GM23338 (cell line): Measurements from ENCODE around the gene DMD. TPM values are rescaled to one million over a fixed set of nuclear protein-coding genes. Genes with fewer than 3 reads are reported as not detected.

Source experiments
- ATAC-seq: fragments of 200-7000 bp; cut with Tn5 transposase; 3 replicates; pipeline ENCODE4 v1.9.1; 2020
- DNase-seq: peaks from one replicate; pipeline ENCODE4 v3.0.0-alpha.2; 2015; ENCODE audit warnings: low spot score
- H2AFZ ChIP-seq: fragments of 200-600 bp; sonication (generic); 2 replicates; pipeline ENCODE4 v1.8.0; 2016; ENCODE audit warnings: antibody characterized with exemption, mild to moderate bottlenecking, moderate library complexity
- H3F3A ChIP-seq: fragments of 200-600 bp; sonication (generic); replicated peaks from 2 replicates; pipeline ENCODE4 v1.8.0; 2017; ENCODE audit warnings: antibody characterized with exemption, mixed run types, low read depth
- H3K27ac ChIP-seq: fragments of 200-600 bp; sonication (generic); 2 replicates; pipeline ENCODE4 v1.6.1; 2016; ENCODE audit warnings: low read depth
- H3K27me3 ChIP-seq: fragments of 200-600 bp; sonication (generic); 2 replicates; pipeline ENCODE4 v1.8.0; 2016; ENCODE audit warnings: mild to moderate bottlenecking, mixed run types, moderate library complexity; ENCODE audit not compliant: insufficient read depth
- H3K36me3 ChIP-seq: fragments of 200-600 bp; sonication (generic); 2 replicates; pipeline ENCODE4 v1.8.0; 2016; ENCODE audit warnings: mild to moderate bottlenecking; ENCODE audit not compliant: insufficient read depth
- H3K4me1 ChIP-seq: fragments of 200-600 bp; sonication (generic); 2 replicates; pipeline ENCODE4 v1.8.0; 2016; ENCODE audit warnings: mild to moderate bottlenecking, moderate library complexity; ENCODE audit not compliant: insufficient read depth
- H3K4me2 ChIP-seq: fragments of 200-600 bp; sonication (generic); 2 replicates; pipeline ENCODE4 v1.7.1; 2017; ENCODE audit warnings: mixed run types
- H3K4me3 ChIP-seq: fragments of 200-600 bp; sonication (generic); 2 replicates; pipeline ENCODE4 v1.6.1; 2016; ENCODE audit warnings: mixed run types
- H3K79me2 ChIP-seq: fragments of 200-600 bp; sonication (generic); replicated peaks from 2 replicates; pipeline ENCODE4 v1.8.0; 2017; ENCODE audit warnings: mild to moderate bottlenecking; ENCODE audit not compliant: insufficient read depth
- H3K9me2 ChIP-seq: fragments of 200-600 bp; sonication (generic); 2 replicates; pipeline ENCODE4 v1.8.0; 2017; ENCODE audit not compliant: insufficient read depth
- H4K20me1 ChIP-seq: fragments of 200-600 bp; sonication (generic); replicated peaks from 2 replicates; pipeline ENCODE4 v1.8.0; 2017; ENCODE audit warnings: mild to moderate bottlenecking; ENCODE audit not compliant: insufficient read depth
- H3K27ac Mint-ChIP-seq: 2 replicates; pipeline ENCODE4 v1.8.0; 2020; ENCODE audit warnings: inconsistent platforms, mild to moderate bottlenecking, moderate library complexity, mixed read lengths
- H3K27me3 Mint-ChIP-seq: 3 replicates; pipeline ENCODE4 v1.8.0; 2022; ENCODE audit warnings: low read depth, mild to moderate bottlenecking, moderate library complexity, mixed read lengths, inconsistent platforms; ENCODE audit not compliant: insufficient read depth, poor library complexity
- H3K36me3 Mint-ChIP-seq: 3 replicates; pipeline ENCODE4 v1.8.0; 2021; ENCODE audit warnings: low read depth, mild to moderate bottlenecking, inconsistent platforms, moderate library complexity, mixed read lengths
- H3K4me1 Mint-ChIP-seq: 3 replicates; pipeline ENCODE4 v1.8.0; 2020; ENCODE audit warnings: mild to moderate bottlenecking, inconsistent platforms, mixed read lengths
- H3K4me3 Mint-ChIP-seq: 3 replicates; pipeline ENCODE4 v1.8.0; 2021; ENCODE audit warnings: moderate library complexity, mild to moderate bottlenecking, inconsistent platforms, mixed read lengths
- H3K9me3 Mint-ChIP-seq: 3 replicates; pipeline ENCODE4 v1.8.0; 2020; ENCODE audit warnings: moderate library complexity, mild to moderate bottlenecking, inconsistent platforms, mixed read lengths
- EZH2 ChIP-seq: fragments of 200-600 bp; sonication (generic); IDR thresholded peaks from one replicate; pipeline ENCODE4 v1.8.0; 2017; ENCODE audit warnings: antibody characterized with exemption, mild to moderate bottlenecking, low read depth; ENCODE audit not compliant: unreplicated experiment
- STAT1 ChIP-seq: IDR thresholded peaks from one replicate; pipeline ENCODE4 v1.6.1; 2016; ENCODE audit warnings: antibody characterized with exemption; ENCODE audit not compliant: unreplicated experiment
- ZNF114 ChIP-seq: fragments of 250-450 bp; sonication (Bioruptor Pico); IDR thresholded peaks from 2 replicates; pipeline ENCODE4 v1.5.0; 2020; ENCODE audit warnings: mild to moderate bottlenecking, moderate library complexity
- ZNF331 ChIP-seq: fragments of 250-450 bp; sonication (Bioruptor Pico); IDR thresholded peaks from 2 replicates; pipeline ENCODE4 v1.5.0; 2020; ENCODE audit warnings: low read depth, mild to moderate bottlenecking, moderate library complexity
- polyA plus RNA-seq: library from polyadenylated mRNA; unstranded; fragments of >200 nt; fragmentation: Nextera tagmentation; extraction: Ambion mirVana; gene quantifications from 2 replicates; pipeline ENCODE4 v1.2.1, GENCODE V29; 2016
- total RNA-seq: library from RNA; depleted of rRNA; stranded (reverse); fragments of >200 nt; shearing (Covaris generic); gene quantifications from 2 replicates; pipeline ENCODE4 v1.2.3, GENCODE V29; 2014
- TF ChIP-seq, protein P1 (sequence below): IDR thresholded peaks from 2 replicates; pipeline ENCODE4 v1.6.1; 2016; ENCODE audit warnings: antibody characterized with exemption
- TF ChIP-seq, protein P2 (sequence below): IDR thresholded peaks from one replicate; pipeline ENCODE4 v1.6.1; 2018; ENCODE audit warnings: antibody characterized with exemption; ENCODE audit not compliant: unreplicated experiment
- TF ChIP-seq, protein P3 (sequence below): fragments of 250-450 bp; sonication (Bioruptor Pico); IDR thresholded peaks from 2 replicates; pipeline ENCODE4 v1.5.0; 2020; ENCODE audit warnings: mild to moderate bottlenecking, moderate library complexity
- TF ChIP-seq, protein P4 (sequence below), 2 experiments: fragments of 200-600 bp in 1 of 2; sonication (generic) in 1 of 2; conservative IDR thresholded peaks; 2 replicates each; pipeline versions ENCODE4 v1.5.1 to v1.6.1; 2016 to 2017; ENCODE audit warnings: antibody characterized with exemption in 2 of 2, low read depth in 2 of 2, mild to moderate bottlenecking in 2 of 2, moderate library complexity in 1 of 2

The DMD gene
- total and polyA plus RNA-seq, 2 experiments from 2014 or later: 4.5 to 7.6 TPM

DNA sequence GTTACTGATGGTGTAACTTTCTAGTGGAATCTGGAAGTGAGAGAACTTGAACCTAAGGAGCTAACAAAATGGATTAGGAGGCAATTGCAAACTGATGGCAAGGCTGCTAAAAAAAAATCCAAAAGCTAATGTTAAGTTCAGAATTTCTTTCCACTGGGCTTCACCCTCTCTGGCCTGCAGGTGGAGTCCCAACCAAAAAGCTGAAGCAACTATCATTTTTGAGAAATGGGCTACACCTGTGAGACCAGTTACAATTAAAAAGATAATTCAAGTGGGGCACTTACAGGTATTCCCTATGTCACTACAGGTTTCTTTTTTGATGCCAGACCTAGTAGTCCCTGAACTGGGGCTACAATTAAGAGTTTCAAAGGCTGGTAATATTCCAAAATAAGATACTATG is 1997.4 kb downstream of the DMD start:
- TF ChIP-seq ZNF331 (CRISPR knock-in tag) (no peak), ZNF114 (no peak), STAT1 (no peak), EZH2 (no peak)
- TF ChIP-seq, protein P1, sequence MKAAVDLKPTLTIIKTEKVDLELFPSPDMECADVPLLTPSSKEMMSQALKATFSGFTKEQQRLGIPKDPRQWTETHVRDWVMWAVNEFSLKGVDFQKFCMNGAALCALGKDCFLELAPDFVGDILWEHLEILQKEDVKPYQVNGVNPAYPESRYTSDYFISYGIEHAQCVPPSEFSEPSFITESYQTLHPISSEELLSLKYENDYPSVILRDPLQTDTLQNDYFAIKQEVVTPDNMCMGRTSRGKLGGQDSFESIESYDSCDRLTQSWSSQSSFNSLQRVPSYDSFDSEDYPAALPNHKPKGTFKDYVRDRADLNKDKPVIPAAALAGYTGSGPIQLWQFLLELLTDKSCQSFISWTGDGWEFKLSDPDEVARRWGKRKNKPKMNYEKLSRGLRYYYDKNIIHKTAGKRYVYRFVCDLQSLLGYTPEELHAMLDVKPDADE: no peak
- TF ChIP-seq, protein P2, sequence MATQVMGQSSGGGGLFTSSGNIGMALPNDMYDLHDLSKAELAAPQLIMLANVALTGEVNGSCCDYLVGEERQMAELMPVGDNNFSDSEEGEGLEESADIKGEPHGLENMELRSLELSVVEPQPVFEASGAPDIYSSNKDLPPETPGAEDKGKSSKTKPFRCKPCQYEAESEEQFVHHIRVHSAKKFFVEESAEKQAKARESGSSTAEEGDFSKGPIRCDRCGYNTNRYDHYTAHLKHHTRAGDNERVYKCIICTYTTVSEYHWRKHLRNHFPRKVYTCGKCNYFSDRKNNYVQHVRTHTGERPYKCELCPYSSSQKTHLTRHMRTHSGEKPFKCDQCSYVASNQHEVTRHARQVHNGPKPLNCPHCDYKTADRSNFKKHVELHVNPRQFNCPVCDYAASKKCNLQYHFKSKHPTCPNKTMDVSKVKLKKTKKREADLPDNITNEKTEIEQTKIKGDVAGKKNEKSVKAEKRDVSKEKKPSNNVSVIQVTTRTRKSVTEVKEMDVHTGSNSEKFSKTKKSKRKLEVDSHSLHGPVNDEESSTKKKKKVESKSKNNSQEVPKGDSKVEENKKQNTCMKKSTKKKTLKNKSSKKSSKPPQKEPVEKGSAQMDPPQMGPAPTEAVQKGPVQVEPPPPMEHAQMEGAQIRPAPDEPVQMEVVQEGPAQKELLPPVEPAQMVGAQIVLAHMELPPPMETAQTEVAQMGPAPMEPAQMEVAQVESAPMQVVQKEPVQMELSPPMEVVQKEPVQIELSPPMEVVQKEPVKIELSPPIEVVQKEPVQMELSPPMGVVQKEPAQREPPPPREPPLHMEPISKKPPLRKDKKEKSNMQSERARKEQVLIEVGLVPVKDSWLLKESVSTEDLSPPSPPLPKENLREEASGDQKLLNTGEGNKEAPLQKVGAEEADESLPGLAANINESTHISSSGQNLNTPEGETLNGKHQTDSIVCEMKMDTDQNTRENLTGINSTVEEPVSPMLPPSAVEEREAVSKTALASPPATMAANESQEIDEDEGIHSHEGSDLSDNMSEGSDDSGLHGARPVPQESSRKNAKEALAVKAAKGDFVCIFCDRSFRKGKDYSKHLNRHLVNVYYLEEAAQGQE: no peak
- TF ChIP-seq, protein P3, sequence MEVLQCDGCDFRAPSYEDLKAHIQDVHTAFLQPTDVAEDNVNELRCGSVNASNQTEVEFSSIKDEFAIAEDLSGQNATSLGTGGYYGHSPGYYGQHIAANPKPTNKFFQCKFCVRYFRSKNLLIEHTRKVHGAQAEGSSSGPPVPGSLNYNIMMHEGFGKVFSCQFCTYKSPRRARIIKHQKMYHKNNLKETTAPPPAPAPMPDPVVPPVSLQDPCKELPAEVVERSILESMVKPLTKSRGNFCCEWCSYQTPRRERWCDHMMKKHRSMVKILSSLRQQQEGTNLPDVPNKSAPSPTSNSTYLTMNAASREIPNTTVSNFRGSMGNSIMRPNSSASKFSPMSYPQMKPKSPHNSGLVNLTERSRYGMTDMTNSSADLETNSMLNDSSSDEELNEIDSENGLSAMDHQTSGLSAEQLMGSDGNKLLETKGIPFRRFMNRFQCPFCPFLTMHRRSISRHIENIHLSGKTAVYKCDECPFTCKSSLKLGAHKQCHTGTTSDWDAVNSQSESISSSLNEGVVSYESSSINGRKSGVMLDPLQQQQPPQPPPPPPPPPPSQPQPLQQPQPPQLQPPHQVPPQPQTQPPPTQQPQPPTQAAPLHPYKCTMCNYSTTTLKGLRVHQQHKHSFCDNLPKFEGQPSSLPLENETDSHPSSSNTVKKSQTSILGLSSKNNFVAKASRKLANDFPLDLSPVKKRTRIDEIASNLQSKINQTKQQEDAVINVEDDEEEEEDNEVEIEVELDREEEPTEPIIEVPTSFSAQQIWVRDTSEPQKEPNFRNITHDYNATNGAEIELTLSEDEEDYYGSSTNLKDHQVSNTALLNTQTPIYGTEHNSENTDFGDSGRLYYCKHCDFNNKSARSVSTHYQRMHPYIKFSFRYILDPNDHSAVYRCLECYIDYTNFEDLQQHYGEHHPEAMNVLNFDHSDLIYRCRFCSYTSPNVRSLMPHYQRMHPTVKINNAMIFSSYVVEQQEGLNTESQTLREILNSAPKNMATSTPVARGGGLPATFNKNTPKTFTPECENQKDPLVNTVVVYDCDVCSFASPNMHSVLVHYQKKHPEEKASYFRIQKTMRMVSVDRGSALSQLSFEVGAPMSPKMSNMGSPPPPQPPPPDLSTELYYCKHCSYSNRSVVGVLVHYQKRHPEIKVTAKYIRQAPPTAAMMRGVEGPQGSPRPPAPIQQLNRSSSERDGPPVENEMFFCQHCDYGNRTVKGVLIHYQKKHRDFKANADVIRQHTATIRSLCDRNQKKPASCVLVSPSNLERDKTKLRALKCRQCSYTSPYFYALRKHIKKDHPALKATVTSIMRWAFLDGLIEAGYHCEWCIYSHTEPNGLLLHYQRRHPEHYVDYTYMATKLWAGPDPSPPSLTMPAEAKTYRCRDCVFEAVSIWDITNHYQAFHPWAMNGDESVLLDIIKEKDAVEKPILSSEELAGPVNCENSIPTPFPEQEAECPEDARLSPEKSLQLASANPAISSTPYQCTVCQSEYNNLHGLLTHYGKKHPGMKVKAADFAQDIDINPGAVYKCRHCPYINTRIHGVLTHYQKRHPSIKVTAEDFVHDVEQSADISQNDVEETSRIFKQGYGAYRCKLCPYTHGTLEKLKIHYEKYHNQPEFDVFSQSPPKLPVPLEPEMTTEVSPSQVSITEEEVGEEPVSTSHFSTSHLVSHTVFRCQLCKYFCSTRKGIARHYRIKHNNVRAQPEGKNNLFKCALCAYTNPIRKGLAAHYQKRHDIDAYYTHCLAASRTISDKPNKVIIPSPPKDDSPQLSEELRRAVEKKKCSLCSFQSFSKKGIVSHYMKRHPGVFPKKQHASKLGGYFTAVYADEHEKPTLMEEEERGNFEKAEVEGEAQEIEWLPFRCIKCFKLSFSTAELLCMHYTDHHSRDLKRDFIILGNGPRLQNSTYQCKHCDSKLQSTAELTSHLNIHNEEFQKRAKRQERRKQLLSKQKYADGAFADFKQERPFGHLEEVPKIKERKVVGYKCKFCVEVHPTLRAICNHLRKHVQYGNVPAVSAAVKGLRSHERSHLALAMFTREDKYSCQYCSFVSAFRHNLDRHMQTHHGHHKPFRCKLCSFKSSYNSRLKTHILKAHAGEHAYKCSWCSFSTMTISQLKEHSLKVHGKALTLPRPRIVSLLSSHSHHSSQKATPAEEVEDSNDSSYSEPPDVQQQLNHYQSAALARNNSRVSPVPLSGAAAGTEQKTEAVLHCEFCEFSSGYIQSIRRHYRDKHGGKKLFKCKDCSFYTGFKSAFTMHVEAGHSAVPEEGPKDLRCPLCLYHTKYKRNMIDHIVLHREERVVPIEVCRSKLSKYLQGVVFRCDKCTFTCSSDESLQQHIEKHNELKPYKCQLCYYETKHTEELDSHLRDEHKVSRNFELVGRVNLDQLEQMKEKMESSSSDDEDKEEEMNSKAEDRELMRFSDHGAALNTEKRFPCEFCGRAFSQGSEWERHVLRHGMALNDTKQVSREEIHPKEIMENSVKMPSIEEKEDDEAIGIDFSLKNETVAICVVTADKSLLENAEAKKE (CRISPR knock-in tag): no peak
- TF ChIP-seq, protein P4, sequence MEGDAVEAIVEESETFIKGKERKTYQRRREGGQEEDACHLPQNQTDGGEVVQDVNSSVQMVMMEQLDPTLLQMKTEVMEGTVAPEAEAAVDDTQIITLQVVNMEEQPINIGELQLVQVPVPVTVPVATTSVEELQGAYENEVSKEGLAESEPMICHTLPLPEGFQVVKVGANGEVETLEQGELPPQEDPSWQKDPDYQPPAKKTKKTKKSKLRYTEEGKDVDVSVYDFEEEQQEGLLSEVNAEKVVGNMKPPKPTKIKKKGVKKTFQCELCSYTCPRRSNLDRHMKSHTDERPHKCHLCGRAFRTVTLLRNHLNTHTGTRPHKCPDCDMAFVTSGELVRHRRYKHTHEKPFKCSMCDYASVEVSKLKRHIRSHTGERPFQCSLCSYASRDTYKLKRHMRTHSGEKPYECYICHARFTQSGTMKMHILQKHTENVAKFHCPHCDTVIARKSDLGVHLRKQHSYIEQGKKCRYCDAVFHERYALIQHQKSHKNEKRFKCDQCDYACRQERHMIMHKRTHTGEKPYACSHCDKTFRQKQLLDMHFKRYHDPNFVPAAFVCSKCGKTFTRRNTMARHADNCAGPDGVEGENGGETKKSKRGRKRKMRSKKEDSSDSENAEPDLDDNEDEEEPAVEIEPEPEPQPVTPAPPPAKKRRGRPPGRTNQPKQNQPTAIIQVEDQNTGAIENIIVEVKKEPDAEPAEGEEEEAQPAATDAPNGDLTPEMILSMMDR (conservative IDR thresholded peaks at IDR 0.05; ENCODE audit: low read depth in 2 of 2): peak; percentile 34 to 60
- Histone ChIP-seq H3K27ac (no peak overlapping the region), H4K20me1 (no peaks in the 10 kb centered on the region), H3K4me3 (no peak overlapping the region), H3K79me2 (no peaks in the 10 kb centered on the region), H3F3A (no peaks in the 10 kb centered on the region), H3K27me3 (no peaks in the 10 kb centered on the region), H3K4me2 (no peak overlapping the region), H3K4me1 (peaks cover 8% of the 10 kb centered on the region), H3K9me2 (no peaks in the 10 kb centered on the region), H2AFZ (no peak overlapping the region), H3K36me3 (no peaks in the 10 kb centered on the region)
- H3K4me3 Mint-ChIP-seq: no peak overlapping the region
- peaks cover 1% of the 10 kb centered on the region; the same call in 1 of the 3 replicates for H3K36me3 Mint-ChIP-seq
- DNase-seq: peak; percentile 27
- peaks cover 19% of the 10 kb centered on the region; the same call in 2 of the 3 replicates for H3K4me1 Mint-ChIP-seq
- H3K9me3 Mint-ChIP-seq: no peaks in the 10 kb centered on the region
- no peak for ATAC-seq
- no peaks in the 10 kb centered on the region for H3K27me3 Mint-ChIP-seq
- no peak overlapping the region for H3K27ac Mint-ChIP-seq
